HG03108 (cell line): Measurements from ENCODE around the gene OR2AT4.
"Not testable (repeated sequence)": the region's sequence is repeated elsewhere in the genome, so short reads cannot be mapped to it uniquely, and the experiment has no call there.

Source experiments
- ATAC-seq: cut with Tn5 transposase; IDR thresholded peaks from one replicate; pipeline ENCODE4 v1.9.1; 2021; ENCODE audit warnings: moderate library complexity; ENCODE audit not compliant: unreplicated experiment

The OR2AT4 gene

GRCh38 chr11:75068993-75069392, 27.7 kb downstream of the OR2AT4 start:
- ATAC-seq = no peak

DNA sequence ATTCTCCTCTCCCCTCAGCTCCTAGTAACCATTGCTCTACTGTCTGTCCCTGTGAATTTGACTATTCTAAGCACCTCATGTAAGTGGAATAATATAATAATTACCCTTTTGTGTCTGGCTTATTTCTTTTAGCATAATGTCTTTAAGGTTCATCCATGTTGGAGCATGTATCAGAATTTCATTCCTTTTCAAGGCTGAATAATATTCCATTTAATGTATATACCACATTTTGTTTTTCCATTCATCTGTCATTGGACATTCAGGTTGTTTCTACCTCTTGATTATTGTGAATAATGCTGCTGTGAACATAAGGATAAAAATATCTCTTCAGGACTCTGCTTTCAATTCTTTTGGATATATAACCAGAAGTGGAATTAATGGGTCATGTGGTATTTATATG, 28.1 kb downstream of the OR2AT4 start:
- no peak for ATAC-seq

- ATAC-seq = no peak
Measured at GRCh38 chr11:75066061-75066460, 30.6 kb downstream of the OR2AT4 start.

DNA sequence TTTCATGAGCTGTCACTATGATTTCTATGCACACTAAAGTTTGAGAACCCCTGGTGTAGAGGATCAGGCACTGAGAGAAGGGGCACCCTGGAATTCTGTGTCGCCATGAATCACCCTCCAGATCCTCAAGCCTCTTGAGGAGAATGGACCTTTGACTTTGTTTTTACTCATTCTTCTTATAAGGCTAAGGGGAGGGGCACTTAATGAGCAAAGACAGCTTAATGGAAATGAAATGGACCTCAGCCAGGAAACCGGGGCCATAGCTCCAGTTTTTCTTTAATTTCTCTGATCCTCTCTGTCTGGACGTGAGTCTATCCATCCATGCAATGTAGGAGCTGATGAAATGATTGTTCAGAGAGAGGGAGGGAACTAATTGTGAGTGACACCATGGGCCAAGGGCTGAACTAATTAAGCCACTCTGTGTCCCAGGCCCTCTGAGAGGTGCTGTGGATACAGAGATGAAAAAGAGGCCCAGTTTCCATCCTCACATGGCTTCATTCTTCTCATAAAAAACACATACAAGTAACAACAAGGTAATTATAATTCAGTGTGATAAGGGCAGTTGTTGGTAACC, 32.8 kb downstream of the OR2AT4 start:
- ATAC-seq = no peak

- ATAC-seq = no peak
Measured at GRCh38 chr11:75059299-75059698, 37.4 kb downstream of the OR2AT4 start.

GRCh38 chr11:75056814-75057213, 39.9 kb downstream of the OR2AT4 start:
- ATAC-seq = no peak

- ATAC-seq = no peak
Measured at GRCh38 chr11:75055511-75055910, 41.2 kb downstream of the OR2AT4 start.

- no peak for ATAC-seq
Measured at GRCh38 chr11:75052457-75052856, 44.2 kb downstream of the OR2AT4 start.

- no peak for ATAC-seq
Measured at GRCh38 chr11:75051043-75051442, 45.6 kb downstream of the OR2AT4 start.

DNA sequence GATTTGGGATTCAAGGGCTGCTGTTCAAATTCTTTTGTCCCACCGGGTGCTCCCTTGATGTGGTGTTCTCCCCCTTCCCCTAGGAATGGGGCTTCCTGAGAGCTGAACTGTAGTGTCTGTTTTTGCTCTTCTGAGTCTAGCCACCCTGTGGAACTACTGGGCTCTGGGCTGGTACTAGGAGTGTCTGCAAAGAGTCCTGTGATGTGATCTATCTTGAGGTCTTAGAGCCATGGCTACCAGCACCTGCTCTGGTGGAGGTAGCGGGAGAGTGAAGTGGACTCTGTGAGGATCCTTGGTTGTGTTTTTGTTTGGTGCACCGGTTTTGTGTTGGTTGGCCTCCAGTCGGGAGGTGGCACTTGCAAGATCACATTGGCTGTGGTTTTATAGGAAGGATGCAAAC, 46.2 kb downstream of the OR2AT4 start:
- ATAC-seq = no peak

DNA sequence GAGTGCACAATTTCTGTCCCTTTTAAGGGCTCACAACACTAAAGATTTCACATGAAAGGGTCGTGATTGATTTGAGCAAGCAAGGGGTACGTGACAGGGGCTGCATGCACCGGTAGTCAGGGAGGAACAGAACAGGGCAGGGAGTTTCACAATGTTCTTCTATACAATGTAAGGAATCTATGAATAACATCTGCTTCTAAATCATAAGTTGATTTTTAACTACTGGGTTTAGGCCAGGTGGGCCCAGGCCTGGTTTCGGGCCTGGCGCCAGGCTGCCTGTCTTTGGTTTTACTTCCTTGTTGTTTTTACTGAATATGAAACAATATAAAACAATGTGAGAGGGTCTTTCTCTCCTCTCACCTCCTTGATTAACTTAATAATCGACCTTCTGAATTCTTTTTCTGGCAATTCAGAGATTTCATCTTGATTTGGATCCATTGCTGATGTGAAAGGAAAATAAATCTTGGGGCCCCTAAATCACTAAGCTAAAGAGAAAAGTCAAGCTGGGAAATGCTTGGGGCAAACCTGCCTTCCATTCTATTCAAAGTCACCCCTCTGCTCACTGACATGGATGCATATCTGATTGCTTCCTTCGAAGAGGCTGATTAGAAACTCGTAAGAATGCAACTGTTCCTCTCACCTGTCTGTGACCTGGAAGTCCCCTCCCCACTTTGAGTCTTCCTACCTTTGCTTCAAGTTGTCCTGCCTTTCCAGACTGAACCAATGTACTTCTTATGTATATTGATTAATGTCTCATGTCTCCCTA, 47.0 kb downstream of the OR2AT4 start:
- not testable (repeated sequence) for ATAC-seq

- no peak for ATAC-seq
Measured at GRCh38 chr11:75047191-75047590, 49.5 kb downstream of the OR2AT4 start.

- not testable (repeated sequence) for ATAC-seq
Measured at GRCh38 chr11:75046668-75047067, 50.0 kb downstream of the OR2AT4 start.

- ATAC-seq = not testable (repeated sequence)
Measured at GRCh38 chr11:75044381-75045170, 52.1 kb downstream of the OR2AT4 start.

DNA sequence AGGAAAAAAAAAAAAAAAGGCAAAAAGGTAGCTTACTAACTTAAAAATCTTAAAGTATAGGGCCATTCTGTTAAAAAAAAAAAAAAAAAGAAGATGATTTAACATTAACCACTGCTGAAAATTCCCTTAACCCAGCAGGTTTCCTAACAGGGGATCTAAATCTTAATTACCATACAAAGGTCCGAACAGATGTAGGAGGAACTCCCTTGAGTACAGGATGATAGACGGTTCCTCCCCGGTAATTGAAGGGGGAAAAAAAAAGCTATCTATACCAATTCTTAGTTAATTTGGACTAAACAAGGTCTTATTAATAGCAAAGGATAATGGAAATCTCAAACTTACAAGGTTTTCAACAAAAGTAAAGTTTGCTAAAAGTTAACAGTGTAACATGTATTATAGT, 54.9 kb downstream of the OR2AT4 start:
- not testable (repeated sequence) for ATAC-seq

DNA sequence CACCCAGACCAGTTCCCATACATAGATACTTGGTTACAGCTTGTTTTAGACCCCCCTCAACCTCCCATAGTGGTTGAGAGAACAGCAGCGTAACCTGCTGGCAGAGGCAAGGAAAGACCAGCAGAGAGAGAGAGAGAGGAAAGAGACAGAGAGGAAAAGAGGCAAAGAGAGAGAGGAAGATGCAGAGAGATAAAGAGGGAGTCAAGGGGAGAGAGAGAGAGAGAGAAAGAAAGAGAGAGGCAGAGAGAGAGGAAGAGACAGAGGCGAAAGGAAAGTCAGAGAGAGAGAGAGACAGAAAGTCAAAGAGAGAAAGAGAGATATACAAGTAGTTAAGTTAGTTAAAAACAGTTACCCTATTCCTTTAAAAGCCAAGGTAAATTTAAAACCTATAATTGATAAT, 55.4 kb downstream of the OR2AT4 start:
- ATAC-seq = no peak

DNA sequence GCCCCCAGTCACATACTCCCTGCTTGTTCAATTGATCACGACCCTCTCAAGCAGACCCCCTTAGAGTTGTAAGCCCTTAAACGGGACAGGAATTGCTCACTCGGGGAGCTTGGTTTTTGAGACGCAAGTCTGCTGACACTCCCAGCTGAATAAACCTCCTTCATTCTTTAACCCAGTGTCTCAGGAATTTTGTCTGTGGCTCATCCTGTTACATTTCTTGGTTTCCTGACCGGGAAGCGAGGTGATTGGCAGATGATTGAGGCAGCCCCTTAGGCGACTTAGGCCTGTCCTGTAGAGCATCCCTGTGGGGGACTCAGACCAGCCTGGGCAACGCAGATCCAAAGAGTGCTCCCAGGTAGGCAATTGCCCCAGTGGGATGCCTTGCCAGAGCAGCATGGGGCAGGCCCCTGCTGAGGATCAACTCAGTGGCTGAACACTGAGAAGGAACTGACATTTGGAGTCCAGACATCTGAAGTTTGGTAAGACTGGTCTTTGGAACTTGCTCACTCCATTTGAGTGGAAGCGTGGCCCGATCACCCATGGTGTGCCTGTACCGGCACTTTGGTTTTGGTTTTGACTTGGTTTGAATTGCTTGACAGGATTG, 56.4 kb downstream of the OR2AT4 start:
- no peak for ATAC-seq

DNA sequence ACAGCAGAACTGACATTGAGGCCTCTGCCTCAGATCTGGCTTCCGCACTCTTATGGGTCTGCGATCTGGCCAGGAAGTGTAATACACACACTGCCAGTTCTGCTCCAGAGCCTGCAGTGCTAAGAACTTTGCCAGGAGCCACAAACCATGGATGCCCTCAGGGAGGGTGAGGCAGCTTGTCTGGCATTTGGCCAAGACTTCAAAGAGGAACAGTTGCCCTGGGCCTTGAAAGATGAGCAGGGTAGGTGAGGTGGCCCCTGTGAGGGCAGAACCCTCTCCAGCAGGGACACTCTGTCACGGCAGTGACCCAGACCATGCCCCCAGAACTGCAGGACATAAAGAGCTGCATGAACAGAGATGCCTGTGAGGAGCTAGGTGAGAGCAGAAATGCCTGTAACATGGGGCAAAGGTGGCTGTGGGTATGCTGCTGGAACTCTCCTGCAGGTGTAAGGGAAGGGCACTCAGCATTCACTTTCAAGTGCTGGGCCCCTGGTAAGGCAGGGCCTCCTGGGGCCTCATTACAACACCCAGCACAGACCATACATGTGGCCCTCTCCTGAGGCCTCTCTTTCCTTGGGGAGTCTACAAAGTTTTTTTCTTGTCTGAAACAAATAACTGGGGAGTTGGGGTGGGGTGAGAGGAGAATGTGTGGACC, 60.6 kb downstream of the OR2AT4 start:
- ATAC-seq = no peak

GRCh38 chr11:75035256-75035655, 61.4 kb downstream of the OR2AT4 start:
- ATAC-seq = no peak

DNA sequence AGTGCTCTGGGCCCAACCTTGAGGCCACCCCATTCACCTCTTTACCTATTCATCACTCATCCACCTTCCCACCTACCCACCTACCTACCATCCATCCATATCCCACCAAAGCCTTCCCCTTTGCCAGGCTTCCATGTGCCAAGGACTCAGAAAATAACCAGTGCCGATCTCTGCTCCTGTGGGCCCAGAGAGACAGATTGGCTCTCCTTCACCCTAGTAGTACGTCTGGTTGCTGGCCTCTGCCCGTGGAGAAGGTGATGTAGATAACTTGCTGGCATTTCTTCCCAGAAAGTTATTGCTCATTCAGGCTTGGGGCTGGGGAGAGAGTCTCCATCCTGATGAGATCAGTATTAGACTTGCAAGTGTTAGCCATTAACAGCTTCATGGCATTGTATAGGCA, 62.8 kb downstream of the OR2AT4 start:
- ATAC-seq = no peak

GRCh38 chr11:75032550-75032935, 64.1 kb downstream of the OR2AT4 start:
- no peak for ATAC-seq
